Astrocyte of the hippocampus (primary cell): ENCODE results near the gene FMNL2.

Experiments
- DNase-seq: peaks from one replicate; pipeline ENCODE4 v3.0.0; 2011; ENCODE audit warnings: low read depth, low spot score

Gene FMNL2

GRCh38 chr2:152492911-152493310, 157.9 kb downstream of the FMNL2 start:
- DNase-seq = no peak

GRCh38 chr2:152493417-152493816, 158.4 kb downstream of the FMNL2 start:
- DNase-seq = no peak

GRCh38 chr2:152493945-152494528, 159.1 kb downstream of the FMNL2 start:
- no peak for DNase-seq

GRCh38 chr2:152496371-152496770, 161.4 kb downstream of the FMNL2 start:
- DNase-seq = no peak

- DNase-seq = peak; percentile 91
These were observed 162.6 kb downstream of the FMNL2 start for GRCh38 chr2:152497481-152498052.

- DNase-seq = no peak
These were observed 164.4 kb downstream of the FMNL2 start for GRCh38 chr2:152499331-152499816.

- DNase-seq = peak; percentile 52
These were observed 165.1 kb downstream of the FMNL2 start for GRCh38 chr2:152499896-152500735.

- no peak for DNase-seq
These were observed 165.8 kb downstream of the FMNL2 start for GRCh38 chr2:152500772-152501171.

GRCh38 chr2:152501666-152502065, 166.7 kb downstream of the FMNL2 start:
- no peak for DNase-seq

GRCh38 chr2:152504618-152505017, 169.6 kb downstream of the FMNL2 start:
- peak; percentile 58 for DNase-seq

- peak; percentile 69 for DNase-seq
These were observed 170.5 kb downstream of the FMNL2 start for GRCh38 chr2:152505495-152505906.

GRCh38 chr2:152506843-152507242, 171.9 kb downstream of the FMNL2 start:
- peak; percentile 89 for DNase-seq

- no peak for DNase-seq
These were observed 172.9 kb downstream of the FMNL2 start for GRCh38 chr2:152507907-152508306.

- DNase-seq = peak; percentile 76
These were observed 173.5 kb downstream of the FMNL2 start for GRCh38 chr2:152508446-152508845.

- DNase-seq = no peak
These were observed 175.0 kb downstream of the FMNL2 start for GRCh38 chr2:152509772-152510491.

- DNase-seq = no peak
These were observed 175.6 kb downstream of the FMNL2 start for GRCh38 chr2:152510621-152511020.

GRCh38 chr2:152511981-152512380, 177.0 kb downstream of the FMNL2 start:
- DNase-seq = no peak

GRCh38 chr2:152513029-152513428, 178.1 kb downstream of the FMNL2 start:
- DNase-seq = no peak

GRCh38 chr2:152513681-152514080, 178.7 kb downstream of the FMNL2 start:
- DNase-seq = peak; percentile 77

- DNase-seq = no peak
These were observed 183.1 kb downstream of the FMNL2 start for GRCh38 chr2:152518034-152518433.

- DNase-seq = no peak
These were observed 183.9 kb downstream of the FMNL2 start for GRCh38 chr2:152518641-152519580.
